HepG2 (cell line): ENCODE data around the gene ADGRL1. TPM values are rescaled to one million over a fixed set of nuclear protein-coding genes. Genes with fewer than 3 reads are reported as not detected.

Experiments used
- ATAC-seq: fragments of 200-7000 bp; cut with Tn5 transposase; 3 replicates; pipeline ENCODE4 v1.9.1; 2020; ENCODE audit warnings: mild to moderate bottlenecking, moderate library complexity
- BruUV-seq: library from RNA; stranded (reverse); fragments of 400-500 nt; replicated peaks from 2 replicates; lab custom pipeline; 2021; lab: Mats Ljungman, UMichigan
- CTCF ChIA-PET: fragments of 300-600 bp; formaldehyde crosslinking; extraction: SDS; loops from one replicate; lab custom pipeline; 2021; ENCODE audit warnings: low total read pairs, inconsistent platforms, low intra/inter-chr PET ratio; lab: Yijun Ruan, JAX
- POLR2A ChIA-PET: fragments of 350-600 bp; sonication (Branson Sonifier 250); formaldehyde crosslinking; loops from one replicate; lab custom pipeline; 2020; ENCODE audit warnings: antibody characterized with exemption, inconsistent platforms; lab: Yijun Ruan, JAX
- DNase-seq: peaks from one replicate; pipeline ENCODE4 v3.0.0-alpha.2; 2015; ENCODE audit warnings: low spot score
- FAIRE-seq: peaks from 3 replicates; lab custom pipeline; 2011; peaks lifted over from hg19 to GRCh38; lab: Jason Lieb, UNC
- H2AFZ ChIP-seq: one replicate; pipeline ENCODE4 v1.6.1; 2011; ENCODE audit warnings: low read length, inconsistent platforms
- H3K27ac ChIP-seq: fragments of 300-600 bp; 3 replicates; pipeline ENCODE4 v1.8.0; 2011; ENCODE audit warnings: mixed run types, mild to moderate bottlenecking, mixed read lengths, low read length, inconsistent platforms; ENCODE audit not compliant: insufficient read depth; ENCODE audit errors: extremely low read length
- H3K27me3 ChIP-seq, 2 experiments: fragments of 200-600 bp in 1 of 2; 2 replicates in 1 of 2; 3 replicates in 1 of 2; pipeline versions ENCODE4 v1.6.0 to v1.8.0; 2011; ENCODE audit warnings: low read length in 2 of 2, mild to moderate bottlenecking in 2 of 2, moderate library complexity in 2 of 2, inconsistent platforms in 1 of 2; ENCODE audit not compliant: insufficient read depth in 2 of 2, control insufficient read depth in 1 of 2
- H3K36me3 ChIP-seq, 2 experiments: fragments of 200-600 bp in 1 of 2; replicated peaks in 1 of 2; 2 replicates in 1 of 2; 3 replicates in 1 of 2; pipeline versions ENCODE4 v1.5.1 to v1.8.0; 2011; ENCODE audit warnings: low read length in 2 of 2, inconsistent platforms in 1 of 2; ENCODE audit not compliant: insufficient read depth in 2 of 2, control insufficient read depth in 1 of 2
- H3K4me1 ChIP-seq: 2 replicates; pipeline ENCODE4 v1.5.1; 2012; ENCODE audit warnings: low read length, inconsistent platforms; ENCODE audit not compliant: insufficient read depth
- H3K4me2 ChIP-seq: 2 replicates; pipeline ENCODE4 v1.6.0; 2011; ENCODE audit warnings: low read depth, low read length, inconsistent platforms
- H3K4me3 ChIP-seq, 3 experiments: fragments of 200-600 bp in 1 of 3; sonication (generic), shearing (Covaris generic) in 1 of 3; replicated peaks in 1 of 3; 2 replicates each; pipeline ENCODE4 v1.5.1; 2011 to 2016; ENCODE audit warnings: low read length in 3 of 3, inconsistent platforms in 2 of 3, low read depth in 2 of 3, mild to moderate bottlenecking in 2 of 3, control low read depth in 1 of 3, mixed read lengths in 1 of 3; ENCODE audit not compliant: insufficient read depth in 1 of 3
- H3K79me2 ChIP-seq: one replicate; pipeline ENCODE4 v1.6.1; 2011; ENCODE audit warnings: low read length, inconsistent platforms; ENCODE audit not compliant: insufficient read depth
- H3K9ac ChIP-seq: 2 replicates; pipeline ENCODE4 v1.6.0; 2011; ENCODE audit warnings: mild to moderate bottlenecking, low read depth, low read length, inconsistent platforms; ENCODE audit not compliant: insufficient read depth
- H3K9me3 ChIP-seq: 2 replicates; pipeline ENCODE4 v1.5.1; 2012; ENCODE audit warnings: mild to moderate bottlenecking, low read length
- H4K20me1 ChIP-seq: 2 replicates; pipeline ENCODE4 v1.6.0; 2011; ENCODE audit warnings: inconsistent platforms, mild to moderate bottlenecking, low read length, moderate library complexity; ENCODE audit not compliant: insufficient read depth
- IRF9 ChIP-seq: sonication (generic); formaldehyde crosslinking; IDR thresholded peaks from 2 replicates; pipeline ENCODE4 v1.8.0; 2022; ENCODE audit warnings: missing genetic modification reagents, mild to moderate bottlenecking, borderline replicate concordance
- MAFF ChIP-seq: IDR thresholded peaks from 2 replicates; pipeline ENCODE4 v1.6.1; 2011; ENCODE audit warnings: low read depth, low read length, improper control_type of control experiment
- MAFK ChIP-seq, 2 experiments: IDR thresholded peaks in 1 of 2; conservative IDR thresholded peaks in 1 of 2; 2 replicates each; pipeline ENCODE4 v1.6.1; 2011; ENCODE audit warnings: improper control_type of control experiment in 2 of 2, low read length in 2 of 2
- ZNF629 ChIP-seq: sonication (generic); formaldehyde crosslinking; conservative IDR thresholded peaks from 2 replicates; pipeline ENCODE4 v1.5.0; 2020; ENCODE audit warnings: missing genetic modification reagents
- ZSCAN5A ChIP-seq: sonication (generic); formaldehyde crosslinking; IDR thresholded peaks from 2 replicates; pipeline ENCODE4 v1.8.0; 2022; ENCODE audit warnings: mild to moderate bottlenecking, missing genetic modification reagents, borderline replicate concordance
- WGBS: methylation state at CpG from one replicate; pipeline ENCODE4 v1.1.6; 2017; ENCODE audit warnings: low lambda C conversion rate; 5-methylcytosine and 5-hydroxymethylcytosine counted together
- in situ Hi-C: cut with HindIII; loops from 2 replicates; pipeline ENCODE4 v1.10.0; 2017; ENCODE audit warnings: low pct_unique_long_range_greater_than_20kb; ENCODE audit not compliant: extremely low pct_ligation_motif_present
- intact Hi-C: fragments of 100-400 bp; cut with micrococcal nuclease; formaldehyde crosslinking; loops from one replicate; pipeline ENCODE4 v1.10.0; 2022; ENCODE audit not compliant: unreplicated experiment
- polyA plus RNA-seq, 8 experiments: library from polyadenylated mRNA; depleted of rRNA in 3 of 8; stranded (reverse) in 7 of 8; unstranded in 1 of 8; fragments of >200 nt; fragmentation: Illumina TruSeq in 4 of 8; extraction: Trizol in 4 of 8; gene quantifications; 2 replicates each; pipeline versions ENCODE4 v1.2.1 to v1.2.3, GENCODE V29; 2011 to 2016; ENCODE audit warnings: low read depth in 4 of 8, missing spikeins in 1 of 8, mixed read lengths in 1 of 8; ENCODE audit not compliant: insufficient read depth in 1 of 8
- total RNA-seq, 5 experiments: library from RNA; depleted of rRNA; stranded (reverse); fragments of >200 nt; fragmentation: Illumina TruSeq; extraction: Trizol; gene quantifications; 2 replicates each; pipeline ENCODE4 v1.2.3, GENCODE V29; 2016; ENCODE audit warnings: low read depth in 1 of 5

ADGRL1 gene
- total and polyA plus RNA-seq, 2 of the 13 experiments (the other 11 are each of a cell fraction or from before 2014, with no cell fraction given): 0.49 to 1.7 TPM

GRCh38 chr19:14168259-14168972, 37.6 kb downstream of the ADGRL1 start:
- POLR2A ChIA-PET: interaction anchor here (1.1 kb wide), 1 partner anchor 32 kb away, joined by 4 read pairs; the partner anchor contains the start of gene ASF1B
- no peaks in the 10 kb centered on the region for H3K79me2 ChIP-seq
- ATAC-seq: no peak
- BruUV-seq: no TSS peak
- H3K9ac ChIP-seq: no peak overlapping the region
- H4K20me1 ChIP-seq: no peaks in the 10 kb centered on the region
- TF ChIP-seq ZSCAN5A (CRISPR knock-in tag) (no peak), MAFK (conservative IDR thresholded peaks at IDR 0.05 in 1 of 2, IDR thresholded peaks at IDR 0.05 in 1 of 2; ENCODE audit: low read length in 2 of 2) (peak; percentile 39 to 78; a peak in 2 of 4 replicates), ZNF629 (CRISPR knock-in tag) (peak; percentile 72), IRF9 (CRISPR knock-in tag) (no peak), MAFF (0 out of 2 replicates have a peak, but pooled peaks have one; percentile 30)
- no peaks in the 10 kb centered on the region for H3K4me1 ChIP-seq
- FAIRE-seq: no peak
- CTCF ChIA-PET: no interaction called here
- H3K27me3 ChIP-seq: no peaks in the 10 kb centered on the region
- H3K36me3 ChIP-seq: no peaks in the 10 kb centered on the region
- no peak overlapping the region for H2AFZ ChIP-seq
- intact Hi-C loops (no loop called here), in situ Hi-C loops (no loop called here)
- H3K27ac ChIP-seq: no peak overlapping the region
- H3K4me2 ChIP-seq: no peak overlapping the region
- WGBS: 75% methylated on average over 18 of the region's 19 CpGs
- DNase-seq: no peak
- H3K9me3 ChIP-seq: no peaks in the 10 kb centered on the region
- H3K4me3 ChIP-seq: no peak overlapping the region
